NOMO-1 treated with DMSO at 0.1 percent for 48 hours (cell line): ENCODE results near the gene GABRB1.
"Not testable (repeated sequence)": the region's sequence is repeated elsewhere in the genome, so short reads cannot be mapped to it uniquely, and the experiment has no call there.

Source experiments
- DNase-seq: peaks from one replicate; lab custom pipeline; 2025; ENCODE audit not compliant: unreplicated experiment; lab: John Stamatoyannopoulos, UW

The GABRB1 gene

DNA sequence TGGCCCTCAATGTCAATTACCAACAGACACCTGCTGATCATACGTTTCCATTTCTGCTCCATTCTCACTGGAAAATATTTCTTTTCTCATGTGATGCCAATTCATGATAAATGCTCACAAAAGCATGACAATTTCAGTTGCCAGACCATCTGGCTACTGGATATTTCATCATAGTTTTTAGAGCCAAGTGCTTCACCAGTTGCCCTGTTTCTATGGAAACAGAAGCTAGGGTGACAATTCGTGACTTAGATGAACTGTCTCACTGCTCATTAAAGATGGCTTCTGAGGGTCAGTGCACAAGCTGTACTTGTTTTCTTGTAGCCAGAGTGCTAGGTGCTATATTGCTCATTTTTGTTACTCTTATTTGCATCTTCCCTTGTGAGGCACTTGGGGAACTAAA, 247.3 kb downstream of the GABRB1 start:
- no peak for DNase-seq

DNA sequence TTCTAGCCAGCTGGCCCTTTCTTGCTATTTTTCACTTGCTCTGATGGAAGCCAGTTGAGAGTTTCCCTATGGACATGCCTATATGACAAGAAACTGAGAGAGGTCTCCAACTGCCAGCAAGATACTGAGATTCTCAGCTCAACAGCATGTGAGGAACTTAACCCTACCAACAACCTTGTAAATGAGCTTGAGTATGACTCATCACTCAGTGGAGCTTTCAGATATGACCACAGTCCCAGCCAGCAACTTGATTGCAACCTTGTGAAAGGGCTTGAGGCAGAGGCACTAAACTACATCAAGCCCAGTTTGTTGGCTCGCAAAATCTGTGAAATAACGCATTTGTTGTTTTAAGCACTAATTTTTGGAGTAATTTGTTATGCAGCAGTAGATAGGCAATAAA, 256.4 kb downstream of the GABRB1 start:
- DNase-seq, result peak; percentile 58

DNA sequence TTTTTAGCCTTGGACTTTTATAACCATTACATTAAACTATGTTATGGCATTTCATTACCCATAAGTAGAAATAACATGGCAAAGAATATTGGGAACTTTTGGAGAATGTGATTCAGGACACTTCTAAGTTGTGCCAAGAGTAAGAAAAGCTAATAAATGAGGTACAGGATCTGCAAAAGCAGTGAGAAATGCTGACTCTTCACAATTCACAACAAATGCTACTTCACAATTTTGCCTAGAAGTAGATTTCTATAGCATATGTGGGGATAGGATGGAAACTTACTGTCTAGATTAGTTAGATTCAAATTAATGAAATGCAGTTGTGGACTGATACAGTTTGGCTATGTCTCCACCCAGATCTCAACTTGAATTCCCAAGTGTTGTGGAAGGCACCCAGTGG, 258.4 kb downstream of the GABRB1 start:
- DNase-seq, result no peak

DNA sequence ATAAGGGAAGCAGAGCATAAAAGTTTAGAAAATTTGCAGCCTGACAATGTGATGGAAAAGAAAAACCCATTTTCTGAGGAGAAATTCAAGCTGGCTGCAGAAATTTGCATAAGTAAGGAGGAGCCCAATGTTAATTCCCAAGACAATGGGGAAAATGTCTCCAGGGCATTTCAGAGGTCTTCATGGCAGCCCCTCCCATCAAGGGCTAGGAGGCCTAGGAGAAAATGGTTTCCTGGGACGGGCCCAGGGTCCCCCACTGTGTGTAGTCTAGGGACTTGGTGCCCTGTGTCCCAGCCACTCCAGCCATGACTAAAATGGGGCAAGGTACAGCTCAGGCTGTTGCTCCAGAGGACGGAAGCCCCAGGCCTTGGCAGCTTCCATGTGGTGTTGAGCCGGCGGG, 259.5 kb downstream of the GABRB1 start:
- DNase-seq, result not testable (repeated sequence)

DNA sequence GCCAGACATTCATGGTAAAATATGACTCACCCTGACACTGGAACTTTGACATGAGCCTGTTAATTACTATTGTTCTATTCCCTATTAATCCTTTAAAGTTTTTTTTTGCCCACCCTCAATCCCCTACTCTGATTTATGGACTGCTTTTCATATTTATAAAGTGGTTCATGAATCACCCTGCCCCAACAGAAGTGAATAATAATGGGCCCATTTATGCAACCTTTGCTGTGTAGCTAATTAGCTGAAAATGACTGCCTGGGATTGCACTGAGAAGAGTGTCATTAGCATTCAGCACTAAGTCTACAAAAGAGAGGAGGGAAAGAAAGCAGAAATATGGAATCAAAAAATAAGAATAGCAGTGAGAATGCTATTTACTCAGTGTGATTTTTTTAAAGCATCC, 277.8 kb downstream of the GABRB1 start:
- no peak for DNase-seq

DNA sequence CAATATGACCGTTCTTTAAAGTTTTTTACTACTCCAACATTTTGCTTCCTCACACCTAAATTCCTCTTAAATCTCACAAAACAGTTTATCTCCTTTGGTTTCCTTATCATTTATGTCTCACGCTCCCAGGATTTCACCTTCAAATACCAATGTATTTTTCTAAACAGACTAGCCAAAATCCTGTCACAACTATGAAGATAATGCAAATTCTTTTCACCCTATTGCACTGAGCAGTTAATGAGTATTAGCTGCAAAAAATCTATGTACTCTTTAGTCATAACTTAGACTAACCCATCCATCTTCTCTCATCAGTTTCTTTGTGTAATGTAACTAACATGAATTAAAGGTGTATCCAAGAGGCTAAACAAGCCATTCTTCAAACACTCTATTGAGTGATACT, 280.8 kb downstream of the GABRB1 start:
- DNase-seq, result no peak

DNA sequence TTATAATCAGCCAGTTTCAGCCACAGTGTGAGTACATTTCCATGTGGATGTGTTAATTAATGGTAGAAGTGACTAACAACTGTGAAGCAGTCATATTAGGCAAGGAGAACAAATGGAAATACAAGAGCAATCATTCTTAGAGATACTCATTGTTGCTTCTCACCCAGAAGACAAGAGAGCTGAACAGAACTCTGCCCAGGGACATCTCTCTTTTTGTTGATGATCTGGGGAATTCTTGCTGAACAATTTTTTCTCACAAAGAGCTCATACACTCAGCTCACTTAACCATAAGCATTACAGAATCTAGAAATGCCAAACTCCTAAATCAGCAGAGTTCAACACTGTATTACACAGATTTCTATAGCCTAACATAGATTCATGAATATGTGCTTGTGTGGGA, 282.0 kb downstream of the GABRB1 start:
- no peak for DNase-seq

DNA sequence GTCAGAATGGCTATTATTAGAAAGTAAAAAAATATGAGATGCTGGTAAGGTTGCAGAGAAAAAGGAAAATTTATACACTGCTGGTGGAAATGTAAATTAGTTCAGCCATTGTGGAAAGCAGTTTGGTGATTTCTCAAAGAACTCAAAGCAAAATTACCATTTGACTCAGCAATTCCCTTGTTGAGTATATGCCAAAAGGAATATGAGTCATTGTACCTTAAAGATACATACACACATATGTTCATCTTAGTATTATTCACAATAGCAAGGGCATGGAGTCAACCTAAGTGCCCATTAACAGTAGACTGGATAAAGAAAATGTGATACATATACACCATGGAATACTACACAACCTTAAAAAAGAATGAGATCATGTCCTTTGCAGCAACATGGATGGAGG, 284.0 kb downstream of the GABRB1 start:
- DNase-seq, result no peak

DNA sequence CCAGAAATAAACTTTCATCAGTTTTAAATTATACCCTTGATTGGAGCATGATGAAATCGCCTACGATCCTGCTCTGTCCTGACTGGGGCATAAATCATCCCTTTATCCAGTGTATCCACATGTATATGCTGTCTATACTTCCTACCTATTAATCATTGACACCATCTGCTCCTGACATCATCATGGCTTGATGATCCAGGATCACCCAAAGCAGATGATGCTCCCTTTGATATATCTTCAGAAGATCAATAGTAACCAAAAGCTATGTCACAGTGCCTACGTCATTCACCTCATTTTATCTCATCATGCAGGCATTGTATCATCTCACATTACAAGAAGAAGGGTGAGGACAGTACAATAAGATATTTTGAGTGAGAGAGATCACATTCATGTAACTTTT, 294.7 kb downstream of the GABRB1 start:
- DNase-seq, result no peak

DNA sequence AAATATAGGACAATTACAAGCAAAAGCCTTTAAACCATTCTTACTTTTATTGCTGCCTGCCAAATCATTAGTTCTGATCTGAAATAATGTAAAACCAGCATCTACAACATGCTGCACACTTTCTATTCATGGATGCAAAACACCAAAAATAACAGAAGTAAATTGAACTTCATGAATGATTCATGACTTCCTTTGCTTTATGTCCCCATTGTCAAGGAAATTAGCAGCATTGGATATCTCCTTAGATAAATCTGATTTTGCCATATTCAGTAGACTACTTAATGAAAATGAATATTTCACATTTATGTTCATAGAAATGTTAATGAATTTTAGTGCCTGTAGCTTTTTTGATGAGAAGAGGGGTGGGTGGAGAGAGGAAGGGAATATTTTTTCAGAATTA, 299.5 kb downstream of the GABRB1 start:
- DNase-seq, result no peak

DNA sequence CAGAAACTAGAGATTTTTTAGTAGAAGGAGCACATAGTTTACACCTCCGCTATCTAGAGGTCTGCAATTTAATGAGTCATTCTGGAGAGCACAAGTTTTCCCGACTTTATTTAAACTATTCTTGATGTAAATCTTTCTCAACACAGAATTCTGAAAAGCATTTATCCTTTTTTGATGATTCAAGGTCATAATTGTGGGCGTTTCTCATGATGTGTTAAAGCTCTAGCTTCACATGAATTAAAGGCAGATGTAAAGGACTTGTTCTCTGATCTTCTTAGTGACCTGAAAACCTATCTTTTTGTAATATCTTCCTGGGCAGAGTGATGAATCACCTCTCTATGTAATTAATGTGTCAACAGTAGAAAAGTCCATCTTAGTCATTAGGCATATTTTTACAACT, 303.3 kb downstream of the GABRB1 start:
- no peak for DNase-seq

DNA sequence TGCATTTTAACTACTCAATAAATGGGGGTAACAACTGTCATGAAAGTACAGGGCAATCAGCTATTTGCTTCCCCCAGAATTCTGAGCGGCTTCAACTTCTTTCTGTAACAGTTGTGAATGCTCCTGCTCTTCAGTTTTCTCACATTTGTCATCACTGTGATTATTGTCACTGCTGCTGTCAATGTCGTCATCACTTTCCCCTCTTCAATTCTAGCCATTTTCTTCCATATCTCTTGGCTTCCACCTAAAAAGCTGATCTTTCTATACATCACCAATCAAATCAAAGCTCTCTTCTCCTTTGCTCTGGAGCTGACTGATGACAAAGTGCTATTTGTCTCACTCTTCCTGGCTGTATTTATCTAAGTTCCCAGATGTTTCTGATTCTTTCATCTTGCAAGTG, 306.5 kb downstream of the GABRB1 start:
- no peak for DNase-seq

DNA sequence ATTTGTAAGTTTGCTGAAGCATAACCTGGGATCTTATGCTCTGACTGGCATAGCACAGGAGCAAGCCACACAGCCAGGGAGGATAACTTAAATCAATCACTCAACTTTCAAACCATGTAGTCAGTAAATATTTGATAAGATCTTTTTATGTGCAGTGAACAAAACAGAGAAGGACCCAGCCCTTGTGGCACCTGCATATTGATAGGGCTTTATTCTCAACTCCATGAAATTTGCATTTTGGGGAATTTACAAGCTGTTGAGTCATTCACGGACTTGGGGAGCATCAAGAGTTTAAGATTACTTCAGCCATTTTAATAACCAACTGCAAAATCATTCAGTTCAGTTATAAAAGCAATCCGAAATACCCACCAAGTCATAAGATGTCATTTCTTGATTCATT, 309.5 kb downstream of the GABRB1 start:
- DNase-seq, result no peak

DNA sequence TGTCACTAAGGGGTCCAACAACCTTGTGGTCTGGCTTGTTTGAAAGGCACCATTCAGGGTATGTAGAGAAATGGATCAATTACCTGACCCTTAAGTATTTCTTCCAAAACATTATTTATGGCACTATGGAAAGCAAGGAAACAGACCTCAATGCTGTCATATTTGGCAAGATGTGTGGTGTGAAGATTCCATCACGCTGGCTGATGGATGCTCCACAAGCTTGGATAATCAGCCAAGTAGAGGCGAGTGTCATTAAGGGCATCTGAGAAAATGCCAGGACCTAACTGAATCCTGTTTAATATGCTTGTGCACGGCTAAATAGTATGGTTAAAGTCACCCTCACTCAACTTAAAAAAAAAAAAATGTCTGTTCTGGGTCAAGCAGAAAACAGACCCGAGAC, 311.4 kb downstream of the GABRB1 start:
- no peak for DNase-seq

DNA sequence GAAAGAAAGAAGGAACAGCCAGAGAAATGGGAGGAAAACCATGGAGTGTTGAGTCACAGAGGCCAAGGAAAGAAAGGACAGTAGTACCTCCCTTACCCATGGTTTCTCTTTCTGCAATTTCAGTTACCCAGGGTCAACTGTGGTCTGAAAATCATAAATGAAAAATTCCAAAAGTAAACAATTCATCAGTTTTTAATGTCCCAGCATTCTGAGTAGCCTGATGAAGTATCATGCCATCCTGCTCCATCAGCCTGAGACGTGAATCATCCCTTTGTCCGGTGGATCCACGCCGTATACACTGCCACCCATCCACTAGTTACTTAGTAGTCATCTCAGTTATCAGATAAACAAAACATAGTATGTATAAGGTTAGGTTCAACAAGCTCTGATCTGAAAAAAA, 318.0 kb downstream of the GABRB1 start:
- DNase-seq, result no peak

DNA sequence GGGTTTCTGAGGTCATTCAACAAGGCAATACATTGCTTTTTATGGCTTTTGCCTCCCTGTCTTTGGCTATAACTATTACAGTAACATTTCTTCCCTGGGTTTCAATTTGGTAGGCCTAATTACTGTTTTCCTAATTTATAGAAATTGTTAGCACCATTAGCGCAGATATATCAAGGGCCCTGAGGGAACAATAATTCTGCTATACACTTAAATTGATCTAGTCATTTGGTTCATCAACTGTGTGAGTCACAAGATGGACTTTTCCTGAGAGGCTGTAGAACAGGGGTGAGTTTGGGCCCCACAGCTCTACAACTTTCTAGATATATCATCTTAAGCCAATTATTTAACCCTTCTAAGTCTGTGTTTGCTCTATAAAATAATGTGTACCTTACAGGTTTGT, 324.2 kb downstream of the GABRB1 start:
- DNase-seq, result no peak

DNA sequence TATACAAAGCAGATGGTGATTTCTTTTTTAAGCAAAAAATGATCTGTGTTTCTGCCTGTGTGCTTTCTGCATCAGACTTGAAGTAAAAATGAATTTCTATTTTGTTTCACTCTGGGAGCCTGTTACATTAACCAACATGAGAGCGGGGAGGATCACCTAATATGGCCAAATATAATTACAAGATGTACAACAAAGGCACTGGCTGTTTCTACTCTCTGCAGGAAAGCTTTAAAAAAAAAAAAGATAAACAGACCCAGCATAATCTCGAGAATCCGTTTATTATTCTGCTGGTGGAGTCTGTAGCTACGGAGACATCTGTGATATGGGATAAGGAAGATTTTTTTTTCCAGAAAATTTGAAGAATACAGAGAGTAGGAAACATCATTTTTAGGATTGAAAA, 328.5 kb downstream of the GABRB1 start:
- no peak for DNase-seq

DNA sequence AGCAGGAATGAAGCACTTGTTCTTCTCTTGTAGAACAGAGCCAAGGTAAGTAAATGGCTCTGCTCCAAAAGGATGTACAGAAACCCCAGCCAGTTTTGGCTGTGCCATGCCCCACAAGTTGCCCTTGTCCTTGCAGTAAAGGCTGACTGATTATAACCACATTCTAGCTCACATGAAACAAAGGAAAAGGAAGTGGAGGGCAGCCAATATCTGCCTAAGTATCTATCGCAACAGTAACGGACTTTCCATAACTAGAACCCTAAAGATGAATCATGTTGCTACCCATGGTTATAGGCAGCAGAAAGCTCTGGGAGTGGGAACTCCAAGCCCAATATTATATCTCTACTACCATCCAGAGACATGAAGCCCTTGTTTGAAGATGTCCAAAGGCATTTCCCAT, 336.4 kb downstream of the GABRB1 start:
- peak; percentile 66 for DNase-seq

DNA sequence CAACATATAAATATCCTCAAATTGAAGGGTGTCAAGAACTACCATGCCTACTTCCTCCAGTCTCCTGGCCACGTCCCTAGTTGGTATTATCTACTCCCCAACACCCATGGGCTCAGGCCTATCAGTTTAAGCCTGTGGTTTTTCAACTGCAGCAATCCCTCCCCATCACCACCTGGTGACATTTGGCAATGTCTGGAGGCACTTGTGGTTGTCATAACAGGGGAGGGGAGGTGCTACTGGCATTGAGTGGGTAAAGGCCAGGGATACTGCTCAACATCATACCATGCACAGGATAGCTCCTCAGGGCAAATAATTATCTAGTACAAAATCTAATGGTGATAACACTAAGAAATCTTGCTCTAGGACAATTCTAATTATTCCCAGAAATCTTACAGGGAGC, 336.8 kb downstream of the GABRB1 start:
- peak; percentile 6 for DNase-seq

DNA sequence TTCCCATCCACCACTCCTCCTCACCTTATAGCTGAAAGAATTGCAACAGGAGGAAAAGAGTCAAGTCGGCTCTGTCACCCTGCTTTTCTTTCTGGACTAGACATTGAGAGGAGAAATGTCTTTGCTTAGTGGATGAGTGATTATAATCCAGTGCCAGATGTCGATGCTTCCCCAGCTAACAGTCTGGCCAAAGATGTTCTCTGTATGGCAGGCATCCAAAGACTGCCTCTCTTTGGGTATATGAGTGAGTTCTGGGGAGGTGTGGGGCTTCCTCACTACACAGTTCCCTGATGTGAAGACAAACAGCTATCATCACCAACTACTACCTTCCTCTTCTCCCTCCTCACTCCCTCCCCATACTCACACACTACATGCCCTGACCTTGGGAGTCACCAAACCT, 341.2 kb downstream of the GABRB1 start:
- DNase-seq, result no peak

DNA sequence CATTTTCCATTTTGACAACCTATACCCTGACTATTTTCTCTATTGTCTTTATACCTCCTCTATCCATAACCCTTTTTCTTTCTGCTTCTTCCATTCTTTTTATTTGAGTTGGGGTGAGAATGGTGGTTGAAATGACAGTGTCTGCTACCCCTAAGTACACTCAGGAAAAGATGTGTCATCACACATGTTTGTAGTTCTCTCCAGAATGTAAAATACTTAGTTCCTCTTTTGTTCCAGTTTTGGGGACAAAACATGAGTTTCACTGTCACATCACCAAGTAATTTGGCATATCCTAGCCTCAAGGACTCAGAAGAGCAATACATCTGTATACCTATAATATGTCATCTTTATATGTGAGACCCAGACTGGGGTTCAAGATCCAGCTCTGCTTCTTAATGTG, 341.8 kb downstream of the GABRB1 start:
- DNase-seq, result peak; percentile 85

DNA sequence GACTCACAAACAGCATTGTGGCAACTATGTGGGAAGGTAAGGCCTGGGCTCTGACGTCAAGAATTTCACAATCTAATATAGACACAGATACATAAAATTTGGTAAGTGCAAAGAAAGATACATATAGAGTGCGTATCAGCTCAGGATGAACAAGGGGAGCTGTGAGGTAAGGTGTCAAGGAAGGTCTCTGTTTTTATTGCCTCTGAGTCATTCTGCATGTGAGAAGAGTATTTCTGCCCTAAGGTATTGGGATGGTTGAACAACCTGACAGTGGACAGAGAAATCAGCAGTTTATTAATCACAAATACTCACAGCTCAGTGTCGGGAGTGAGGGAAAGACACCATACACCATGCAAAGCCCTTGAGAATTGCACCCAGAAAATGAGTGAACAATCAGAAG, 342.3 kb downstream of the GABRB1 start:
- no peak for DNase-seq

DNA sequence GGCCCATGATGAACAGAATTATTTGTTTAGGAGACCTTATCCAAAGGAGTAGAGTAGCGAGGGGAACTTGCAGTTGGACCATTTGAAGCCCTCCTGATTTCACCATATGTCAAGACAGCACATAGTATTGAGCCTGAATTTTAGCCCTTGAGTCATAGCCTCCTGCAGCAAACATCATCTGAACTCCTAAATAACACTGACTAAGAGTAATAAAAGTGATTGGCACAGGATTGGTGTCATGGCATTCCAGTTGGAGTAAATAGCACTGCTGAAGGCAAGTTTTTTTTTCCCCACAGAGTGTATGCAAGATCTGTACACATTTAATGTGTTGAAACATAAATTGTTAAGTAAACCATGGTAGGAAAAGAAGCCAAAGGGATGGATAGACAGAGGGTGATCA, 343.1 kb downstream of the GABRB1 start:
- DNase-seq, result no peak

DNA sequence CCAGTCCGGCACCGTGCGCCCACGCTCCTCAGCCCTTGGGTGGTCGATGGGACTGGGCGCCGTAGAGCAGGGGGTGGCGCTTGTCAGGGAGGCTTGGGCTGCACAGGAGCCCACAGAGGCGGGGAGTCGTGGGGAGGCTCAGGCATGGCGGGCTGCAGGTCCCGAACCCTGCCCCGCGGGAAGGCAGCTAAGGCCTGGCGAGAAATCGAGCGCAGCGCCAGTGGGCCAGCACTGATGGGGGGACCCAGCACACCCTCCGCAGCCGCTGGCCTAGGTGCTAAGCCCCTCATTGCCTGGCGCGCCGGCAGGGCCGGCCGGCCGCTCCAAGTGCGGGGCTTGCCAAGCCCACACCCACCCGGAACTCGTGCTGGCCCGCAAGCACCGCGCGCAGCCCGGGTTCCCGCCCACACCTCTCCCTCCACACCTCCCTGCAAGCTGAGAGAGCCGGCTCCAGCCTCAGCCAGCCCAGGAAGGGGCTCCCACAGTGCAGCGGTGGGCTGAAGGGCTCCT, 346.7 kb downstream of the GABRB1 start:
- not testable (repeated sequence) for DNase-seq
